Middle frontal gyrus (tissue), 1 donor: ENCODE data around the gene SLC50A1.

ENCODE experiments used
- DNase-seq: peaks from one replicate; pipeline ENCODE4 v3.0.0-alpha.2; 2015; ENCODE audit warnings: low spot score; ENCODE audit errors: extremely low spot score

The SLC50A1 gene, protein sequence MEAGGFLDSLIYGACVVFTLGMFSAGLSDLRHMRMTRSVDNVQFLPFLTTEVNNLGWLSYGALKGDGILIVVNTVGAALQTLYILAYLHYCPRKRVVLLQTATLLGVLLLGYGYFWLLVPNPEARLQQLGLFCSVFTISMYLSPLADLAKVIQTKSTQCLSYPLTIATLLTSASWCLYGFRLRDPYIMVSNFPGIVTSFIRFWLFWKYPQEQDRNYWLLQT

DNA sequence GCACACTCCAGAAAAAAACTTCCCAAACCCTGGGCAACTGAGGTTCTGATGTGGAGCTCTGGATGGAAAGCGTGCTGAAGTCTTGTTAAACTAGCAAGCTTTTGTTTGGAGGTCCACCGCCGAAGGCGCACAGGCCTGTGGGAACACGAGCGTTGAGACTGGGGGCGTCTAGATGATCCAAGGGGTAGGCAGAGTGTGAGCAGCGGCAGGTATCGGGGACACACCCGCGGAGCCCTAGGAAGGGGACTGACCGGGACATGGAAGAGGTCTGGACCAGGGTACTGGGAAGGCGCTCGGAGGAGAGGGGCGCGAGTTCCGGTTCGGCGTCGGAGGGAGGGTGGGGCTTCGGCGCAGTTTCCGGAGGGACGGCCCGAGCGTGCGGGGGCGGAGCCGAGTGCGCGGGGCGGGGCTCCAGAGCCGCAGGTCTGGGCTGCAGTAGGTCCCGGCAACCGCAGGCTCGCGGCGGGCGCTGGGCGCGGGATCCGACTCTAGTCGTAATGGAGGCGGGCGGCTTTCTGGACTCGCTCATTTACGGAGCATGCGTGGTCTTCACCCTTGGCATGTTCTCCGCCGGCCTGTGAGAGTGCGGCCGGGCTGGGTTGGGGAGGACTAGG, at the start of gene SLC50A1:
TSS of gene SLC50A1 (plus strand) at position 438 of the 614 bp plus-strand sequence. CDS start at position 498, 60 bp downstream.
- peak; percentile 82 for DNase-seq

DNA sequence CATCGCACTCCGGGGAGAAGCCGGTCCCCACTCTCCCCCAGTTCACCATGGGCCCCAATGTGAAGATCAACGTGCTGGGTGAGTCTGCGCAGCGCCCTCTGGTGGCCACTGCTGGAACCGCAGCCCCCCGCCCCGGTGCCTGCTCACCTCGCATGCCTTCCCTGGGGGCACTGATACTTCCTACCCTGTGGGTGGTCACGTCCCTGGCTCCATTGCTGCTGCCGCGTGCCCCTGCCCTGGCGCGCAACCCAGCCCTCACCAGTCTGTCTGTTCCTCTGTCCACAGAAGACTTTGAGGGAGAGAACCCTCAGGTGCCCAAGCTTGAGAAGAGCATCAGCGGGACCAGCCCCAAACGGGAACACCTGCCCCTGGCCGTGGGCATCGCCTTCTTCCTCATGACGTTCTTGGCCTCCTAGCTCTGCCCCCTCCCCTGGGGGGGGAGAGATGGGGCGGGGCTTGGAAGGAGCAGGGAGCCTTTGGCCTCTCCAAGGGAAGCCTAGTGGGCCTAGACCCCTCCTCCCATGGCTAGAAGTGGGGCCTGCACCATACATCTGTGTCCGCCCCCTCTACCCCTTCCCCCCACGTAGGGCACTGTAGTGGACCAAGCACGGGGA, 49.4 kb upstream of the SLC50A1 start:
- DNase-seq = no peak

DNA sequence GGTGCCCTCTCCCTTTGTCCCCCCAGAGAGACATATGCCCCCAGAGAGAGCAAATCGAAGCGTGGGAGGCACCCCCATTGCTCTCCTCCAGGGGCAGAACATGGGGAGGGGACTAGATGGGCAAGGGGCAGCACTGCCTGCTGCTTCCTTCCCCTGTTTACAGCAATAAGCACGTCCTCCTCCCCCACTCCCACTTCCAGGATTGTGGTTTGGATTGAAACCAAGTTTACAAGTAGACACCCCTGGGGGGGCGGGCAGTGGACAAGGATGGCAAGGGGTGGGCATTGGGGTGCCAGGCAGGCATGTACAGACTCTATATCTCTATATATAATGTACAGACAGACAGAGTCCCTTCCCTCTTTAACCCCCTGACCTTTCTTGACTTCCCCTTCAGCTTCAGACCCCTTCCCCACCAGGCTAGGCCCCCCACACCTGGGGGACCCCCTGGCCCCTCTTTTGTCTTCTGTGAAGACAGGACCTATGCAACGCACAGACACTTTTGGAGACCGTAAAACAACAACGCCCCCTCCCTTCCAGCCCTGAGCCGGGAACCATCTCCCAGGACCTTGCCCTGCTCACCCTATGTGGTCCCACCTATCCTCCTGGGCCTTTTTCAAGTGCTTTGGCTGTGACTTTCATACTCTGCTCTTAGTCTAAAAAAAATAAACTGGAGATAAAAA, 48.7 kb upstream of the SLC50A1 start:
- DNase-seq = no peak

DNA sequence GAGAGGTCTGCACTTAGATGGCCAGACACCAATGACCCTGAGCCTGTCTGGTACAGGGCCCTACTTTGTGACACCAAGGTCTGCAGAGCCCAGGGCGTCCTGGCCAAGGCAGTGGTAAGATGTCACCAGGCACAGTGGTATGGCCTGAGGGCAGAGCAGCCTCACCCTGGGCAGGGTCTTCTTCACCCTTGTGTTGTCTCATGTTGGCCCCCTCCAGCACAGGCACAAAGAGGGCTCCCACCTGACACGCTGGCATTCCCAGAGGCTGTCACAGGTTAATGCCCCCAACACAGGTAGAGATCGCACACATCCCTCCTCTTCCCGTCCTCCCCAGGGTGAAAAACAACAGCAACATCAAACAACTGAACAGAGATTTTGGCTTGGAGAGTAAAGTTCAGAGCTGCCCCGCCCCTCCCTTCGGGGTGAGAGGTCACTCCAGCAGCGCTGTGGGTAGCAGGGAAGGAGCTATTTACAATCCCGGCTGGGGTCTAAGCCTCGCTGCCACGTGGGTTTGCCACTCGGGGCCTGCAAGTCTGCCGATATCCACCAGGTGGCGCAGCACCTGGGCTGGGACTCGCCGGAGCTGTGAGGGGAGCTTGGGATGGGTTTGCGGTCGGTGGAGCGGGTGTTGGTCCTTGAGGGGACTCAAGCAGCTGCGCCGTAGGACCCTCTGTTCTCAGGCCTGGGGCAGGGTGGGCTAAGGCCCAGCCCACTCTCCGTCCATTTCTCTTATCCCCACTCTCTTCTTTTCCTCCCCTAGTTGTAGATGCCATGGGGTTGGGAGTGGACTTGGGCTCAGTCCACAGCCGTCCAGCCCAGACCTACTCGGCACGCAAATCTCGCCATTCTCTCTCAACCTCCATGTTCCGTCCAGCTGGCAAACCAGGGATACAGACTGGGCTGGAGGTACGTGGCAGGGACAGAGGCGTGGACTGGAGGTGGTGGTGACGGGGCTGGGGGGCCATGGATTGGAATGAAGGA, 44.3 kb upstream of the SLC50A1 start:
- peak; percentile 55 for DNase-seq

DNA sequence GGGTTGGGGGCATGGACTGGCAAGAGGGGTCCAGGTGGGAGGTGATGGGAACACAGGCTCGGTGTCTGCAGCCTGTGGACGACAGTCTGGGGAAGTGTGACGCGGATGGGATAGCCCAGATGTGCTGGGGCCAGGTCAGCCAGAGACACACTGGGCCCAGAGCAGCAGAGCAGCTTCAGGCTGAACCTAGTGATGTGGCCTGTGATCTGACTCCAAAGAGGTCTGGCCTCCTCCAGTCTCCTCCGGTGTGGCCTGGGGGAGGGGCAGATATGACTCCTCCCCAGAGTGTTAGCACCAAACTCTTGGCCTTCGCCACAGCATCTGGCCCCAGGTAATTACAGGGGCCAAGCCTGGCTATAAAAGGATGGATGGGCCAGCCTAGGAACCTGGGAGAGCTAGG, 43.5 kb upstream of the SLC50A1 start:
- no peak for DNase-seq

DNA sequence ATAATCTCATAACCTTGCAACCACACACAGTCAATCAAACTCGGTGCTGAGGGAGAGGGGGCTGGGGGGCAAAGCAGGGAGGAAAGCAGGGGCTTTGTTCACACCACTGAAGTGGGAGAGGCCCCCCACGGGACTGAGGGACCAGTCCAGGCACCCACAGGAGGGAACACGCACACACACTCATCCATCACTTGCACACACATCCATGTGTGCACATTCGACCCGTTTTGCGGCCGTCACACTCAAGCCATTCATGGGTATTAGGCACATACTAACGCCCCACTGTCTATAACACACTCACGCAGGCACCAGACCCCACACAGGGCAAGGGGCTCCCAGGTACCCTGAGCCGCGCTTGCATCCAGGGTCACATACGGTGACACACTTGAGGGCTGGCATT, 43.0 kb upstream of the SLC50A1 start:
- no peak for DNase-seq

DNA sequence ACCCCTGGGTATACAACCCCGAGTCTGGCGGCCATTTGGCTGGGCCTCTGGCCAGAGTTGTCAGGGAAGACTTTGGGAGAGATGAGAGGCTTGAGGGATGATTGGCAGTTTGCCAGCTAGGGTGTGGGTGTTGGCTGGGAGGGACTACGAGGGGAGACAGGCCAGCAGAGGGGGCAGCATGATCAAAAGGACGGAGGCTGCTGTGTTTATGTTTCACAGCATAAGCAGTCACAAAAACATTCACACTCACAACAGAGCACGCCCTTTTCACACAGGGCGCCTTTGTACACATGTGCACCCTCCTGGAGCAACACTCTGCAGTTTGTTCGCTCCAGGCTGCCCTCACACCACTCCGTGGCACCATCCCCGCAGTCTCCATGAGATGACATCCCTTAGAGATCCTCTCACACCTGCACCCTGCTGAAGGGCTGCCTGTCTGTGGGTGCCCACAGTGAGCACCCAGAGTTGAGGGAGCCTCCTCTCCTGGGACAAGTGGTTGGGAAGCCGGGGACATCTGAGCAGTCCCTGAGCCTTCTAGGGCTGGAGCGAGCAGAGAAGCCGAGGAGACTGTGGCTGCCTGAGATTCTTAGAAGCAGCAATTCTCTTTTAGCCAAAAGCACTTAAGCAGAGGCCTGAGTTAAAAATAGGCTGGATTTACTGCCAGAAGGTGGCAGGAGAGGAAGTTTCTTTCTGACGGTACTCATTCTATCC, 41.6 kb upstream of the SLC50A1 start:
- DNase-seq = no peak

DNA sequence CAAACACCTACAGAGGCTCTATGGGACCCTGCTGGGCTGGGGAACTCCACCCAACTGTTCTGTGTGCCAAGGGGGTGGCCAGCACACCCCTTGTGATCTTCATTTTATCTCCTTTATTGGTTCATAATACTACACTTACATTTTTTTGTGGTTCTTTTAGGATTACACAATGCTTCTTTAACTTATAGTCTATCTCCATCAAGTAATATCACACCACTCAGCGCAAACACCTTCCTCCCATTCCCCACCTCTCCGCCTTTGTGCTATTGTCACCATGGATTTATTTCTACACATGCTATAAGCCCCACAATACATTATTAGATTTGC, 41.1 kb upstream of the SLC50A1 start:
- DNase-seq = no peak

DNA sequence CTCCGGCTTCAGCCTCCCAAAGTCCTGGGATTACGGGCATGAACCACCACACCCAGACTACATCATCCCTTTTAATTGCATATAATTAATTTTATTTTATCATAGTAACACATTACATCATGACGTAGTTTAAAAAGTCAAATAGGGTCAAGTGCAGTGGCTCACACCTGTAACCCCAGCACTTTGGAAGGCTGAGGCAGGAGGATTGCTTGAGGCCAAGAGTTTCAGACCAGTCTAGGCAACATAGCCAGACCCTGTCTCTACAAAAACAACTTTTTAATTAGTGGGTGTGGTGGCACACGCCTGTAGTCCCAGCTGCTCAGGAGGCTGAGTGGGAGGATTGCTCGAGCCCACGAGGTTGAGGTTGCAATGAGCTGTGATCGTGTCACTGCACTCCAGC, 36.3 kb upstream of the SLC50A1 start:
- DNase-seq = no peak

DNA sequence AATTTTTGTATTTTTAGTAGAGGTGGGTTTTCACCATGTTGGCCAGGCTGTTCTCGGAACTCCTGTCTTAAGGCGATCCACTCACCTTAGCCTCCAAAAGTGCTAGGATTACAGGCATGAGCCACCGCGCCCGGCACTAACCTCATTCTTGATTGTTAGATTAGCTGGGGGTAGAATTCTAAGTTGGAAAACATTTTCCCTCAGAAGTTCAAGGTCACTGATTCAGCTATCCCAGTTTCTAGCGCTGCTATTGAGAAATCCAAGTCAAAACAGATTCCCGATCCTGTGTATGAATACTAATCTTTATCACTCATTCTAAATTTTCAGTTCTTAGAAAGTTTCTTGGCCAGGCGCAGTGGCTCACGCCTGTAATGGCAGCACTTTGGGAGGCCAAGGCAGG, 32.3 kb upstream of the SLC50A1 start:
- no peak for DNase-seq

DNA sequence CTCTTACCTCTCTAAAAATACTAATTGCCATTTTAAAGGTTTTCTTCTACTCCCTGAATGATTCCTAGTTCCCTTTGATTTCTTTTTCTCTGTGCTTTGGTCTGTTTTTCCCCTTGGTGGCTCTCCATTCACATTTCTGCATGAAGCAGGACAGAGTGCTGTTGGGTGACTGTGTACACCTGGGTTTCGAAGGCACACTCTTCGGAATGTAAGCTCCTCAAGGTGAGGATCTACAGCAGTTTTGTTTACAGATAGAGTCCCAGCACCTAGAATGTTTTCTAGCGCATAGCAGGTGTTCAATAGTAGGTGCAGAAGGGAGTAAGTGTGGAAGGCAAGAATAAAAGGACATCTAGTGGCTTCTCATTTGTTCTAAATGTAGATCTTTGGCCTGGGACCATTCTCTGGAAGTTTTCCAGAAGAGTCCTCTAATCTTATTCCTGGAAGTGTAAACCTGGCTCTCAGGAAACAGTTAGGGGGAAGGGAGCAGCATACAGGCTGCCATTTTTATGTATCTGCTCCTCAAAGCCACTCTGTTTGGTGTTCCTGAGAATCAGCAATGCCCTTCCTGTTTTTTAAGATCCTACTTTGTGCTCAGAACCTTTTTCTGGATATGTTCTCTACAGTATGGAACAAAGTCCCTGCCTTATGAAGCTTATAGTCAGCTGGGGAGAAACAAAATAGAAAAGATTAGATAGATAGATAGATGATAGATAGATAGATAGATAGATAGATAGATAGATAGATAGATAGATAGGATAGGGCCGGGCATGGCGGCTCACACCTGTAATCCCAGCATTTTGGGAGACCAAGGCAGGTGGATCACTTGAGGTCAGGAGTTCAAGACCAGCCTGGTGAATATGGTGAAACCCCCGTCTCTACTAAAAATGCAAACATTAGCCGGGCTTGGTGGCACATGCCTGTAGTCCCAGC, 30.8 kb upstream of the SLC50A1 start:
- no peak for DNase-seq

DNA sequence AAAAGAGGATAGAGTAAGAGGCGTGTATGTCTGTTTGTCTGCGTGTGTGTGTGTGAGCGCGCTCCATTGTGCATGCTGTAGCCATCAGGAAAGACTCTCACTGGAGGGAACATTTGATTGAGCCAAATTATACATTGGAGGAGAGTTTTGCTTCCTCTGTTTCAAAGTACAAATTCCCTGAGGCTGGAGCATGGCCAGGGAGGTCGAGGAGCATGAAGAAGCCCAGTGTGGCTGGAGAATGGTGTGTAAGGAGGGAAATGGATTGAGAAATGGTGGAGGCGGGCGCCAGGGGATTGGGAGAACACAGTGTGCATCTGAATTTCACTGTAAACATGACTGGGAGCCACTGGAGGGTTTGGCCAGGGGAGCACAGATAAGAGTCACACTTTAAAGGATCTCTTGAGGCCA, 30.0 kb upstream of the SLC50A1 start:
- no peak for DNase-seq

DNA sequence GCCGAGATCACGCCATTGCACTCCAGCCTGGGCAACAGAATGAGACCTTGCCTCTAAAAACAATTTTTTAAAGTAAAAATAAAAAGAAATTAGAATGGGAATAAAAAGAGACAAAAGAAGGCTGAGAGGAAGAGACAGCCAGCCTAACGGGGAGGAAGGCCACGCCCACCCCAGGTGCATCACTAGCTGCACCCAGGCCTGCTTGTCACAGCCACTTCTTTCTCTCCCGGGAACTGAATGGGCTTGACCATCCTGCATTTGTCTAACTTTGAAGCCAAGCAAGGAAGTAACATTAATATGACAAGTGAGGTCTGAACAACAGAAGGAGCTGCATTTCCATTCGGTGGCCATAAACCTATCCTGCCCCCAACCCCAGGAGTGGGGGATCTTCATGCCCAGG, 28.8 kb upstream of the SLC50A1 start:
- DNase-seq = no peak

DNA sequence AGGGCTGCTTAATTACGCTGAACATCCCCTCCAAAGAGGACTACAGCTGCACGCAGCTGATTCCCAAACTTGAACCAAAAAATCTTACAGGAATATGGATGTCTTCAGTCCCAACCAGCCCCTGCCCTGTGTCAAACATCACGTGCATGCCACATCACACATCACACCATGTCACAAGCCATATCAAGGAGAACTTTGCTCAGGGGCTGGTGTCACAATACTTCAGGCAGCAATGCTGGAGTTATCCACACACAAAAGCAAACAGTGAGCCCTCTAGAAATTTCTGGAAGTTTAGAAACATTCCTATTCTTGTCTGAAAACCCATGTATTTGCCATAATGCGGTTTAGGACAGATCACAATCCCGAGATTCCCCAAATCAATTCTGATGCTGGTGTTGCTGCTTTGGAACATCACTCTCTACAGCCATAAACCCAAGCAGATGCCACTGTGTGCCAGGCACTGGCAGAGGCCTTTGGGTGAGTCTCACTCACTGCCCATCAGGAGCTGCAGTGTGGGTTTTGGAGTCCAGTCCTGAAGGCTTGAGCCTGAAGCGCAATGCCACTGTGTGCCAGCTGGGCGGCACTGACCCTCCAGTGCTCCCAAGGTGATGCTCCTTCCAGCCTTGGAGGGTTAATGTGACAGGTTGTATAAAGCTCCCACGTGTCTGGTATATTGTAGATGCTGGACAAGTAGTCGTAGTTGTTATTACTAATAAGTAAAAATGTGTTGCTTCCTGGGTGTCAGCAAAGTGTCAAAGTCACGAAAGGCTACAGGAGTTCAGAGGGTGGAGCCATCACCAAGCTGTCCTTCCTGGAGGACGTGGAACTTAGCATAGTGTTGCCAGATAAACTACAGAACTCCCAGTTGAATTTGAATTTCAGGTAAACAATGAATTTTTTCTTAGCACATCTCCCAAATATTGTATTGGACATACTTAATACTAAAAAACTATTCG, 28.1 kb upstream of the SLC50A1 start:
- DNase-seq = no peak

DNA sequence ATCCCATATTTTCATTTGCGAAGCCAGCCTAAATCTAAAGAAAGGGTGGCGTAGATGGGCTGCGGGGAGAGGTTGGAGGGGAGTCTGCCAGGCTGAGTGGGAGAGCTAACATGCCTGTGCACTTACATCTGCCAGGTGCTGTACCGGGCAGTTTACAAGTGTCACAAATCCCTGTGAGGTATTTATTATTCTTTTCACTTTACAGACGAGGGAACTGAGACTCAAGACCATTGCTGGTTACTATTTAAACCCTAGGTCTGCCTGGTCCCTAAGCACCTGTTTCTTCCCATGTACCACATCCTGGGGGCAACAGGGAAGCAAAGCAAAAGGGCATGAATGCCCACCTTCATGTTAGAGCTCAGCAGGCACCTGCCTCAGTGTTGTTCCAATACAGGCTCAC, 27.4 kb upstream of the SLC50A1 start:
- no peak for DNase-seq

DNA sequence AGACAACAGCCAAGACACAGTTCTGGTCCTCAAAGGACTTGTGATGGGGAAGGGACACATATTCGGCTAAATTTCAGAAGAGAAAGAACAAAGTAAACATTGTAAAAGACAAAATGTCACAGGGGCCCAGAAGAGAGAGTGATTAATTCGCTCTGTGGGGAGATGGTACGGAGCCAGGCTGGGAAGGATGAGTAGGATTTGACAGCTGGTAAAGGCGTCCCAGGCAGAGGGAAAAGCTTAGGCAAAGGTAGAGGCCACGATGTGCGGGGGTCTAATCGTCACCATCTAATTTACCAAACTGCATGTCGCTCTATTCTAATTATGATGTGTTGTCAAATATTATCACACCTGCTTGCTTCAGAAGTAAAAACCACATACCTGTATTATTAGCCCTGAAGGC, 25.3 kb upstream of the SLC50A1 start:
- no peak for DNase-seq

DNA sequence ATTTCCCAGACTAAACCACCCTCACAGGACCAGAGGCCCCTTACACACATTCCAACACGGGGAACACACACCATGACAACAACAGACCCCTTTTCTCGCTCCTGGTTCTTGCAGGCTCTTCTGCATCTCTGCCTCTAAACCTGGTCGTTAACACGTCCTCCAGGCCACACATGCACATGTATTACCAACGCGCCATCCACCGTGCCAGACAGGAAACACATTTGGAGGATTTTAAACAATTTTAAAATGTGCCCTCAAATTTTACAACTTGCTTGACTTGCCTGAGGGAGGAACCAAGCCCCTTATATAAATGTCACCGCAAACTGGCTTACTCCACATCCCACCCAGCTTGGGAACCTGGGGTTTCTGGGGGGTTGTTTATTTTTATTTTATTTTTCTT, 24.8 kb upstream of the SLC50A1 start:
- DNase-seq = no peak

DNA sequence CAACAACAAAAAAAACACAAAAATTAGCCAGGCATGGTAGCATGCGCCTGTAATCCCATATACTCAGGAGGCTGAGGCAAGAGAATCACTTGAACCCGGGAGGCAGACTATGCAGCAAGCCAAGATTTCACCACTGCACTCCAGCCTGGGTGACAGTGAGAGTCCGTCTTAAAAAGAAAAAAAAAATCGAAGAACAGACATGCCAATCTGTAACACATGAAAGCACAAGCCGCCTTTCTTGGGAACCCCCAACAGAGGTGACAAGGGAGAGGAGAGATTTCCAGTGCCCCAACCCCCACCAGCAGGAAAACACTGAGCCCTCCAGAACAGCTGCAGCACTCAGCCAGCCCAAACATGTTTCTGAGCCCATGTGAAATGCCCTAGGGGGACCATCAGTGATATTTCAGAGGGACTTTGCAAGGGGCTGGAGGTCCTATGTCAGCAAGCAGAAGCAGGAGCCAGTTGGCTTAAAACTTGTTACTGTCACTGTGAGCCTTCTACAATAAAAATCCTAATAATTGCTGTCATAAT, 22.1 kb upstream of the SLC50A1 start:
- DNase-seq = no peak
